Measurements from ENCODE around the gene EBF3.

GRCh38 chr10:129812398-129812797 is 151.7 kb downstream of the EBF3 start:
- TF ChIP-seq LCOR (CRISPR knock-in tag; IDR thresholded peaks at IDR 0.05) (no peak), ZNF780A (CRISPR knock-in tag; IDR thresholded peaks at IDR 0.05) (no peak)
